HepG2 (cell line): ENCODE measurements around the gene CBLN3. TPM values are rescaled to one million over a fixed set of nuclear protein-coding genes. Genes with fewer than 3 reads are reported as not detected.
A peak's percentile ranks its signal among the peaks of the same experiment; 100 is the strongest.

ENCODE experiments used
- AHR ChIP-seq: IDR thresholded peaks from 2 replicates; pipeline ENCODE4 v1.6.1; 2018; ENCODE audit warnings: missing genetic modification reagents, missing compliant biosample characterization
- ATF6 ChIP-seq: sonication (generic); formaldehyde crosslinking; conservative IDR thresholded peaks from 2 replicates; pipeline ENCODE4 v1.4.0; 2020; ENCODE audit warnings: missing genetic modification reagents
- DNMT3B ChIP-seq: conservative IDR thresholded peaks from 2 replicates; pipeline ENCODE4 v1.6.1; 2016; ENCODE audit warnings: missing biosample characterization, control low read depth
- HNF1A ChIP-seq, 2 experiments: sonication (generic) in 1 of 2; formaldehyde crosslinking in 1 of 2; IDR thresholded peaks; 2 replicates each; pipeline versions ENCODE4 v1.4.0 to v1.6.1; 2016 to 2020; ENCODE audit warnings: borderline replicate concordance in 1 of 2, low read depth in 1 of 2, mild to moderate bottlenecking in 1 of 2, missing genetic modification reagents in 1 of 2
- MEF2D ChIP-seq: sonication (generic); formaldehyde crosslinking; IDR thresholded peaks from 2 replicates; pipeline ENCODE4 v1.5.1; 2020; ENCODE audit warnings: mild to moderate bottlenecking, missing genetic modification reagents
- PRMT3 ChIP-seq: sonication (generic); formaldehyde crosslinking; IDR thresholded peaks from 2 replicates; pipeline ENCODE4 v1.8.1; 2022; ENCODE audit warnings: low read depth, mild to moderate bottlenecking, moderate library complexity, missing genetic modification reagents, borderline replicate concordance
- RXRB ChIP-seq: IDR thresholded peaks from 2 replicates; pipeline ENCODE4 v1.6.1; 2016; ENCODE audit warnings: borderline replicate concordance, missing genetic modification reagents, missing compliant biosample characterization
- TCF12 ChIP-seq, 2 experiments: fragments of 450-650 bp in 1 of 2; sonication (generic) in 1 of 2; formaldehyde crosslinking in 1 of 2; IDR thresholded peaks; 2 replicates each; pipeline versions ENCODE4 v1.6.1 to v1.8.0; 2017 to 2022; ENCODE audit warnings: antibody characterized with exemption in 1 of 2, mild to moderate bottlenecking in 1 of 2, missing genetic modification reagents in 1 of 2, moderate library complexity in 1 of 2
- ZBTB7A ChIP-seq: sonication (generic); formaldehyde crosslinking; IDR thresholded peaks from 2 replicates; pipeline ENCODE4 v1.8.0; 2022; ENCODE audit warnings: mild to moderate bottlenecking, missing genetic modification reagents
- ZFP37 ChIP-seq: sonication (generic); formaldehyde crosslinking; IDR thresholded peaks from 2 replicates; pipeline ENCODE4 v1.4.0; 2020; ENCODE audit warnings: missing genetic modification reagents, borderline replicate concordance
- ZNF335 ChIP-seq: sonication (generic); formaldehyde crosslinking; IDR thresholded peaks from 2 replicates; pipeline ENCODE4 v1.4.0; 2020; ENCODE audit warnings: missing genetic modification reagents
- polyA plus RNA-seq, 8 experiments: library from polyadenylated mRNA; depleted of rRNA in 3 of 8; stranded (reverse) in 7 of 8; unstranded in 1 of 8; fragments of >200 nt; fragmentation: Illumina TruSeq in 4 of 8; extraction: Trizol in 4 of 8; gene quantifications; 2 replicates each; pipeline versions ENCODE4 v1.2.1 to v1.2.3, GENCODE V29; 2011 to 2016; ENCODE audit warnings: low read depth in 4 of 8, missing spikeins in 1 of 8, mixed read lengths in 1 of 8; ENCODE audit not compliant: insufficient read depth in 1 of 8
- total RNA-seq, 5 experiments: library from RNA; depleted of rRNA; stranded (reverse); fragments of >200 nt; fragmentation: Illumina TruSeq; extraction: Trizol; gene quantifications; 2 replicates each; pipeline ENCODE4 v1.2.3, GENCODE V29; 2016; ENCODE audit warnings: low read depth in 1 of 5
- TF ChIP-seq, protein P1 (sequence below): sonication (generic); formaldehyde crosslinking; IDR thresholded peaks from 2 replicates; pipeline ENCODE4 v1.4.0; 2020; ENCODE audit warnings: missing genetic modification reagents, borderline replicate concordance
- TF ChIP-seq, protein P2 (sequence below): sonication (generic); formaldehyde crosslinking; conservative IDR thresholded peaks from 2 replicates; pipeline ENCODE4 v1.4.0; 2020; ENCODE audit warnings: mild to moderate bottlenecking, missing genetic modification reagents, moderate library complexity

The CBLN3 gene
- total and polyA plus RNA-seq, 2 of the 13 experiments (the other 11 are each of a cell fraction or from before 2014, with no cell fraction given), result 0.66 to 0.98 TPM

GRCh38 chr14:24399999-24400718 lies 29.3 kb downstream of the CBLN3 start (continued):
- TF ChIP-seq, protein P1, sequence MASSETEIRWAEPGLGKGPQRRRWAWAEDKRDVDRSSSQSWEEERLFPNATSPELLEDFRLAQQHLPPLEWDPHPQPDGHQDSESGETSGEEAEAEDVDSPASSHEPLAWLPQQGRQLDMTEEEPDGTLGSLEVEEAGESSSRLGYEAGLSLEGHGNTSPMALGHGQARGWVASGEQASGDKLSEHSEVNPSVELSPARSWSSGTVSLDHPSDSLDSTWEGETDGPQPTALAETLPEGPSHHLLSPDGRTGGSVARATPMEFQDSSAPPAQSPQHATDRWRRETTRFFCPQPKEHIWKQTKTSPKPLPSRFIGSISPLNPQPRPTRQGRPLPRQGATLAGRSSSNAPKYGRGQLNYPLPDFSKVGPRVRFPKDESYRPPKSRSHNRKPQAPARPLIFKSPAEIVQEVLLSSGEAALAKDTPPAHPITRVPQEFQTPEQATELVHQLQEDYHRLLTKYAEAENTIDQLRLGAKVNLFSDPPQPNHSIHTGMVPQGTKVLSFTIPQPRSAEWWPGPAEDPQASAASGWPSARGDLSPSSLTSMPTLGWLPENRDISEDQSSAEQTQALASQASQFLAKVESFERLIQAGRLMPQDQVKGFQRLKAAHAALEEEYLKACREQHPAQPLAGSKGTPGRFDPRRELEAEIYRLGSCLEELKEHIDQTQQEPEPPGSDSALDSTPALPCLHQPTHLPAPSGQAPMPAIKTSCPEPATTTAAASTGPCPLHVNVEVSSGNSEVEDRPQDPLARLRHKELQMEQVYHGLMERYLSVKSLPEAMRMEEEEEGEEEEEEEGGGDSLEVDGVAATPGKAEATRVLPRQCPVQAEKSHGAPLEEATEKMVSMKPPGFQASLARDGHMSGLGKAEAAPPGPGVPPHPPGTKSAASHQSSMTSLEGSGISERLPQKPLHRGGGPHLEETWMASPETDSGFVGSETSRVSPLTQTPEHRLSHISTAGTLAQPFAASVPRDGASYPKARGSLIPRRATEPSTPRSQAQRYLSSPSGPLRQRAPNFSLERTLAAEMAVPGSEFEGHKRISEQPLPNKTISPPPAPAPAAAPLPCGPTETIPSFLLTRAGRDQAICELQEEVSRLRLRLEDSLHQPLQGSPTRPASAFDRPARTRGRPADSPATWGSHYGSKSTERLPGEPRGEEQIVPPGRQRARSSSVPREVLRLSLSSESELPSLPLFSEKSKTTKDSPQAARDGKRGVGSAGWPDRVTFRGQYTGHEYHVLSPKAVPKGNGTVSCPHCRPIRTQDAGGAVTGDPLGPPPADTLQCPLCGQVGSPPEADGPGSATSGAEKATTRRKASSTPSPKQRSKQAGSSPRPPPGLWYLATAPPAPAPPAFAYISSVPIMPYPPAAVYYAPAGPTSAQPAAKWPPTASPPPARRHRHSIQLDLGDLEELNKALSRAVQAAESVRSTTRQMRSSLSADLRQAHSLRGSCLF, result no peak
- no peak for TF ChIP-seq RXRB
- no peak for TF ChIP-seq TCF12 (IDR thresholded peaks at IDR 0.05)
- TF ChIP-seq TCF12 (CRISPR knock-in tag; IDR thresholded peaks at IDR 0.05), result no peak
- TF ChIP-seq ATF6 (CRISPR knock-in tag), result no peak
- no peak for TF ChIP-seq DNMT3B
- no peak for TF ChIP-seq PRMT3
- TF ChIP-seq ZFP37 (CRISPR knock-in tag), result no peak
- no peak for TF ChIP-seq AHR
- TF ChIP-seq ZBTB7A, result no peak
- TF ChIP-seq ZNF335, result no peak
- no peak for TF ChIP-seq MEF2D (CRISPR knock-in tag)
- TF ChIP-seq, protein P2, sequence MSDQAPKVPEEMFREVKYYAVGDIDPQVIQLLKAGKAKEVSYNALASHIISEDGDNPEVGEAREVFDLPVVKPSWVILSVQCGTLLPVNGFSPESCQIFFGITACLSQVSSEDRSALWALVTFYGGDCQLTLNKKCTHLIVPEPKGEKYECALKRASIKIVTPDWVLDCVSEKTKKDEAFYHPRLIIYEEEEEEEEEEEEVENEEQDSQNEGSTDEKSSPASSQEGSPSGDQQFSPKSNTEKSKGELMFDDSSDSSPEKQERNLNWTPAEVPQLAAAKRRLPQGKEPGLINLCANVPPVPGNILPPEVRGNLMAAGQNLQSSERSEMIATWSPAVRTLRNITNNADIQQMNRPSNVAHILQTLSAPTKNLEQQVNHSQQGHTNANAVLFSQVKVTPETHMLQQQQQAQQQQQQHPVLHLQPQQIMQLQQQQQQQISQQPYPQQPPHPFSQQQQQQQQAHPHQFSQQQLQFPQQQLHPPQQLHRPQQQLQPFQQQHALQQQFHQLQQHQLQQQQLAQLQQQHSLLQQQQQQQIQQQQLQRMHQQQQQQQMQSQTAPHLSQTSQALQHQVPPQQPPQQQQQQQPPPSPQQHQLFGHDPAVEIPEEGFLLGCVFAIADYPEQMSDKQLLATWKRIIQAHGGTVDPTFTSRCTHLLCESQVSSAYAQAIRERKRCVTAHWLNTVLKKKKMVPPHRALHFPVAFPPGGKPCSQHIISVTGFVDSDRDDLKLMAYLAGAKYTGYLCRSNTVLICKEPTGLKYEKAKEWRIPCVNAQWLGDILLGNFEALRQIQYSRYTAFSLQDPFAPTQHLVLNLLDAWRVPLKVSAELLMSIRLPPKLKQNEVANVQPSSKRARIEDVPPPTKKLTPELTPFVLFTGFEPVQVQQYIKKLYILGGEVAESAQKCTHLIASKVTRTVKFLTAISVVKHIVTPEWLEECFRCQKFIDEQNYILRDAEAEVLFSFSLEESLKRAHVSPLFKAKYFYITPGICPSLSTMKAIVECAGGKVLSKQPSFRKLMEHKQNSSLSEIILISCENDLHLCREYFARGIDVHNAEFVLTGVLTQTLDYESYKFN (CRISPR knock-in tag), result peak; percentile 34; the same call in 1 of the 2 replicates
- no peak for TF ChIP-seq HNF1A (IDR thresholded peaks at IDR 0.05; ENCODE audit: low read depth)
- no peak for TF ChIP-seq HNF1A (CRISPR knock-in tag; IDR thresholded peaks at IDR 0.05; ENCODE audit: borderline replicate concordance)
